HEK293T (cell line): Measurements from ENCODE around the gene GJD4.

Experiments
- ARNT ChIP-seq: fragments of 450-650 bp; IDR thresholded peaks from 2 replicates; pipeline ENCODE4 v1.6.1; 2017; ENCODE audit warnings: mild to moderate bottlenecking
- BHLHE40 ChIP-seq: fragments of 450-650 bp; IDR thresholded peaks from 2 replicates; pipeline ENCODE4 v1.6.1; 2016; ENCODE audit warnings: mild to moderate bottlenecking, moderate library complexity, borderline replicate concordance
- CTBP1 ChIP-seq: fragments of 450-650 bp; IDR thresholded peaks from 2 replicates; pipeline ENCODE4 v1.6.1; 2016; ENCODE audit warnings: borderline replicate concordance
- FOXA1 ChIP-seq: fragments of 450-650 bp; IDR thresholded peaks from 2 replicates; pipeline ENCODE4 v1.6.1; 2016; ENCODE audit warnings: mild to moderate bottlenecking
- FOXK2 ChIP-seq: fragments of 450-650 bp; IDR thresholded peaks from 2 replicates; pipeline ENCODE4 v1.6.1; 2016; ENCODE audit warnings: mild to moderate bottlenecking
- HDGF ChIP-seq: fragments of 450-650 bp; IDR thresholded peaks from 2 replicates; pipeline ENCODE4 v1.6.1; 2017; ENCODE audit warnings: antibody characterized with exemption, borderline replicate concordance
- NFRKB ChIP-seq: fragments of 450-650 bp; IDR thresholded peaks from 2 replicates; pipeline ENCODE4 v1.6.1; 2016; ENCODE audit warnings: mild to moderate bottlenecking, moderate library complexity
- SP1 ChIP-seq: fragments of 450-650 bp; IDR thresholded peaks from 2 replicates; pipeline ENCODE4 v1.6.1; 2017
- SUZ12 ChIP-seq: fragments of 450-650 bp; IDR thresholded peaks from 2 replicates; pipeline ENCODE4 v1.6.1; 2016; ENCODE audit warnings: mild to moderate bottlenecking
- TARDBP ChIP-seq: fragments of 450-650 bp; IDR thresholded peaks from 2 replicates; pipeline ENCODE4 v1.6.1; 2016

DNA sequence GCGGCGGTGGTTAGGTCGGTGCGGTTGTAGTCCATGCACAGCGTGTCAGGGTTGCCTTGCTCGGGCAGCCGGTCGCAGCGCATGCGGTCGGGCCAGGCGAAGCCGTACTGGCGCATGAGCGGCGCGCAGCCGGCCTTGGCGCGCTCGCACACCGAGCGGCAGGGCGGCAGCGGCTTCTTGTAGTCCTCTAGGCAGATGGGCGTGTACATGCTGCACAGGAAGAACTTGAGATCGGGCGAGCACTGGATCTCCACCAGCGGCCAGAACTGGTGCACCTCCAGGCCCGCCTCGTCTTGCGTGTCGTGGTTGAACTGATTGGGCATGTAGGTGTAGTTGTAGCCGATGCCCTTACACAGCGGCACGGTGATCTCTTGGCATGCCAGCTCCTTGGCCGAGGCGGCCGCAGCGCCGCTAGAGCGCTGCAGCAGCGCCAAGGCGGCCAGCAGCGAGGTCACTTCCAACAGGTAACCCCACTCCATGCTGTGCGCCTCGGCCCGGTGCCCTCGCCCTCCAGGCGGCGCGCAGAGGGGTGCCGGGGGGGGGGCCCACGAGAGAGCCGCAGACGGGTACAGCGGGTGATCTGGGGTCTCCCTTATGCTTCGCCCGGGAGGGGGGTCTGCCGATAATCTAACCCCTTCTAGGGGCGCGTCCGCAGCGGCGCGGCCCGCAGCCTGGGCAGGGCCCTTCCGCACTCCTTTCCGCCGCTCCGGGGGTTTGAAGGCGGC lies 36.0 kb downstream of the GJD4 start:
- no peak for TF ChIP-seq CTBP1
- no peak for TF ChIP-seq SP1
- TF ChIP-seq HDGF: no peak
- TF ChIP-seq TARDBP: no peak
- TF ChIP-seq BHLHE40: no peak
- no peak for TF ChIP-seq SUZ12
- TF ChIP-seq ARNT: no peak
- TF ChIP-seq FOXA1: no peak
- no peak for TF ChIP-seq NFRKB
- no peak for TF ChIP-seq FOXK2
